HG03439 (cell line): ENCODE data around the gene ST3GAL3.
A peak's percentile ranks its signal among the peaks of the same experiment; 100 is the strongest.

Experiments used
- ATAC-seq: cut with Tn5 transposase; IDR thresholded peaks from one replicate; pipeline ENCODE4 v1.9.1; 2021; ENCODE audit warnings: mild to moderate bottlenecking, moderate library complexity; ENCODE audit not compliant: unreplicated experiment

Gene ST3GAL3

GRCh38 chr1:43935711-43936427 is 228.5 kb downstream of the ST3GAL3 start:
- no peak for ATAC-seq

DNA sequence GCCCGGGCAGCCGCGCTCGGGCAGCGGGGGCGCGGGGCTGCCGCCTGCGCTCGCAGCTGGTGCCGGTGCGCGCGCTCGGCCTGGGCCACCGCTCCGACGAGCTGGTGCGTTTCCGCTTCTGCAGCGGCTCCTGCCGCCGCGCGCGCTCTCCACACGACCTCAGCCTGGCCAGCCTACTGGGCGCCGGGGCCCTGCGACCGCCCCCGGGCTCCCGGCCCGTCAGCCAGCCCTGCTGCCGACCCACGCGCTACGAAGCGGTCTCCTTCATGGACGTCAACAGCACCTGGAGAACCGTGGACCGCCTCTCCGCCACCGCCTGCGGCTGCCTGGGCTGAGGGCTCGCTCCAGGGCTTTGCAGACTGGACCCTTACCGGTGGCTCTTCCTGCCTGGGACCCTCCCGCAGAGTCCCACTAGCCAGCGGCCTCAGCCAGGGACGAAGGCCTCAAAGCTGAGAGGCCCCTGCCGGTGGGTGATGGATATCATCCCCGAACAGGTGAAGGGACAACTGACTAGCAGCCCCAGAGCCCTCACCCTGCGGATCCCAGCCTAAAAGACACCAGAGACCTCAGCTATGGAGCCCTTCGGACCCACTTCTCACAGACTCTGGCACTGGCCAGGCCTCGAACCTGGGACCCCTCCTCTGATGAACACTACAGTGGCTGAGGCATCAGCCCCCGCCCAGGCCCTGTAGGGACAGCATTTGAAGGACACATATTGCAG is 229.3 kb downstream of the ST3GAL3 start:
- ATAC-seq, result no peak

DNA sequence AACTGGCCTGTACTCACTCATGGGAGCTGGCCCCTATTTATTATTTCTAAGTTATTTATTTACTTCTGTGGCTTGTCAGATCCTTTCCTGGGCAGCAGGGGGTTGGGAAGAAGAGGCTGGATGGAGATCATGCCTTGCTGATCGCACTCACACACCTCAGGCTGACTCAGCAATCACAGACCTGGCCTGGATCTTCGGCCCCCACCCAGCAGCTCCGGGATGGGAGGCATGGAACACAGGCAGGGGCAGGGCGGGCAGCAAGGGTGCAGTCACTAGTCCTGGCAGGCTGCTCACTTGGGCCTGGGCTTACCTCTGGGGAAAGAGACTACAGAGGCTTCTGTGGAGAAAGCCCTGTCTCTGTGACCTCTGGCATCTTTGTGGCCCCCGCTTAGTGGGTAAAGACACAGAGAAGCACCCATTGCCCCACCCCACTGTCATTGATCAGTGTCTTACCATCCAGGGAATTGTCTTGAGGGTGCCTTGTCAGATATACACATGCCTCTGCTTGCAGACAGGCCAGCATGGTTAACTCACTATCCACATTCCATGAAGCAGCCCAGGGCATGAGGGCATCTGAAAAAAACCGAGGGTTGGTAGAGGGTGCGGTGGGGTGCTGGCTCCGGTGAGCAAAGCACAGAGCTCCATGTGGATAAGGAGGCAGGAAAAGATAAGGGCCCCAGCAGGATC is 230.0 kb downstream of the ST3GAL3 start:
- no peak for ATAC-seq

GRCh38 chr1:43938383-43938782 is 231.0 kb downstream of the ST3GAL3 start:
- no peak for ATAC-seq

- no peak for ATAC-seq
Observed at GRCh38 chr1:43938892-43939587, 231.7 kb downstream of the ST3GAL3 start.

DNA sequence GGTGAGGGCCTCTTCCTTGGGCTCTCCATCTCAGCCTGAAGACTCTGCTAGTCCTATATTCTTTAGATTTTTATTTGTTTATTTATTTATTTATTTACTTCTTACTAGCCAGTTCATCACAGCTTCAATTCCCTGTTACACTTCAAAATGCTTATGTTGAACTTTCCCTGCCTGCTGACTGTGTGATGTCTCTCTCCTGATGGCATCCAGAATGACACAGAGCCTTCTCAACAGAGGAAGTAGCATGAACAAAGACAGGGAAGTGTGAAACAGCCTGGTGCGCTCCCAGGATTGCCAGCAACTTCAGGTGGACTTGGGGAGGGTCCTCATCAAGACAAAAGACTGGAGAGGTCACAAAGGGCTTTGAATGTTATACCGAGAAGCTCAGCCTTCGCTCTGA is 235.1 kb downstream of the ST3GAL3 start:
- no peak for ATAC-seq

GRCh38 chr1:43944860-43945259 is 237.5 kb downstream of the ST3GAL3 start:
- ATAC-seq, result no peak

DNA sequence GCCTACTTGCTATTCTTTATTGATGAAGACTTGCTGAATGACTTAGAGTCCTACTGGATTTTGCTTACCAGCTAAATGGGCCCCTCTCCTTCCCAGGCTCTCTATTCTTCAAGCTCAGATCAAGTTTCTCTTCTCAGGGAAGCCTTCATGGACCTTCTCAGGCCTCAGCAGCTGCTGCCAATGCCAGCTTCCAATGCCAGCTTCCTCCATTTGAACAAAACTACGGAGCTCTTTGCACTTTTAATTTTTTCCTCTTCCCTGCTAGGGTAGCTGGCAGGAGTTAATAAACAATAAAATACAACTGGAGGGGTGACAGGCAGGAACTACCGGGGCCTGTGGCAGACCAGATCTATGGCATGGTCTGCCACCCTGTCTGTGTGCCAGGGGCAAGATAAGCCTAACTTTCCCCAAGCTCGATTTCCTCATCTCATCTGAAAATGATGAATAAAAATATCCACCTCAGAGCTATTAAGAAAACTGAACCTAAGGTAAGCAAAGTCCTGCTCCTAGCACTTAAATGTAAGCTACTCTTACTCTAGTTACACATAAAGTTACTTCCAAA is 238.4 kb downstream of the ST3GAL3 start:
- no peak for ATAC-seq

- peak; percentile 94 for ATAC-seq
Observed at GRCh38 chr1:43946236-43947060, 239.1 kb downstream of the ST3GAL3 start, which contains the start of gene IPO13. TSS of gene IPO13 (plus strand) at chr1:43946950. CDS start at chr1:43947601, 651 bp downstream.

DNA sequence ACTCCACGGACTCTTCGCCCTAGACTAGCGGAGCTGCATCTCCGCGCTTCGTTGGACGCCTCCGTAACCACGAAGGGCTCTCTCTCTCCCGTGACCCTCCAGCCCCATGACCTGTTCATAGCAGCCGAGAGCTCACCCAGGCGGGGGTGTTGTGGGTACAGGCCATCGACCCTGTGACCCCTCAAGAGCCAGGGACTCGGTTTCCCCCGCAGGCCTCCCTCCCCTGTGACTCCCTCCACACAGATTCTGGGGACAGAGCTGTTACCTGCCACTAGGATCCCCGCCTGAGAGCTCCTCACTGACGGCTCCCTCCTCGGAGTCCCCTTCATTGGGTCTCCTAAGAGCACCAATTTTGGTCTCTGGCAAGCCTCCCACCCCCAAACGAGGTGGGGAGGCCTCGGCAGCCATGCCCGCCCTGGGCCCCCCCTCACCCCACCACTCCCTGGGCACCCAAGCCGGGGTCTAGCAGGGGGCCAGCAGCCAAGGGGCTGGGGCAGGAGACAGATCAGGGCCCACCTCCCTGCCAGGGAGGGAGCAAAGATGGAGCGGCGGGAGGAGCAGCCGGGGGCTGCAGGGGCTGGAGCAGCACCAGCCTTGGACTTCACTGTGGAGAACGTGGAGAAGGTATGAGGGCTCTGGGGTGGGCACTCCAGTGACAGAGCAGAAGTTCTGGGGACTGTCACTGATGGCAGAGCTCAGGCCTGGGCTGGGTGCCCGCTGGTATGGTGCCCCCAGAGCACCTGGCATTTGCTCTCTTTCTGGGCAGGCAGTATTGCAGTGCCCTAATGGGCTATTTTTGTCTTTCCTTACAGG is 239.9 kb downstream of the ST3GAL3 start:
- no peak for ATAC-seq

GRCh38 chr1:43947874-43948437 is 240.6 kb downstream of the ST3GAL3 start:
- no peak for ATAC-seq

- no peak for ATAC-seq
Observed at GRCh38 chr1:43949678-43950077, 242.3 kb downstream of the ST3GAL3 start.

DNA sequence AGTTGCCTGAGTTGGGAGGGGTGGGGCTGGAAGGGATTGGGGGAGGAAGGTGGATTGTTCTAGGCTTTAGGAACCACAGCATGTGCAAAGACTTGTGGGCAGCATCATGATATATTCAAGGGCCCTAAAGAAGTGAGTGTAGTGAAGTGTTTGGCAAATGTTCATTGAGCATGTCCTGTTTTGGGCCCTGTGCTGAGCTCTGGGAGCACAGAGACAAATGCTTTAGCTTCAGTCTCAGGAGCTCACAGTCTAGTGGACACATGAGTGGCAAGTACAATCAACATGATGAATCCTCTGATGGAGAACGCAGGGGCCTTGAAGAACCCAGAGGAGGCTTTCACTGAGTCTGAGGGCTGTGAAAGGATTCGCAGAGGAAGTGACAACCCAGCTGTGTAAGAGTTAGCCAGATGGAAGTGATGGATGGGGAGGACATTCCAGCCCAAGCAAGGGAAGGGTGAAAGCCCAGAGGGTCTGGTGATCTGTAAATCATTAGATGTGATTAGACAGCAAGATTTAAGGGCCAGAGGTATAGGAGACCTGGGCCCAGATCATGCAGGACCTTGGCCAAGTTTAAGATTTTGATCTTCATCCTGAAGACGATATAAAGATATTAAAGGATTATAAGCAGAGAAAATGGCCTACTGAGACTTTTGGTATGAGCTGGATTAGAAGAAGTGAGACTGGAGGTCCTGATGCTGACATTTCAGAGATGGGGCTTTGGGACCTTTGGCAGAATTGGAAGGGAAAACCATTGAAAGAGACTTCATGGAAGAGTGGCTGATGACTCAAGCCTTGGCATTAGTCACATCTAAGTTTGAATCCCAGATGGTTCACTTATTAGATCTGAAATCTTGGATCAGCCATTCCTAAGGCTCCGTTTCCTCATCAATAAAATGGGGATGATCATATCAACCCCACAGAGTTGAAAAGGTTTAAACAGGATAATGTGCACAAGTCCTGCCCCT is 244.0 kb downstream of the ST3GAL3 start:
- no peak for ATAC-seq

DNA sequence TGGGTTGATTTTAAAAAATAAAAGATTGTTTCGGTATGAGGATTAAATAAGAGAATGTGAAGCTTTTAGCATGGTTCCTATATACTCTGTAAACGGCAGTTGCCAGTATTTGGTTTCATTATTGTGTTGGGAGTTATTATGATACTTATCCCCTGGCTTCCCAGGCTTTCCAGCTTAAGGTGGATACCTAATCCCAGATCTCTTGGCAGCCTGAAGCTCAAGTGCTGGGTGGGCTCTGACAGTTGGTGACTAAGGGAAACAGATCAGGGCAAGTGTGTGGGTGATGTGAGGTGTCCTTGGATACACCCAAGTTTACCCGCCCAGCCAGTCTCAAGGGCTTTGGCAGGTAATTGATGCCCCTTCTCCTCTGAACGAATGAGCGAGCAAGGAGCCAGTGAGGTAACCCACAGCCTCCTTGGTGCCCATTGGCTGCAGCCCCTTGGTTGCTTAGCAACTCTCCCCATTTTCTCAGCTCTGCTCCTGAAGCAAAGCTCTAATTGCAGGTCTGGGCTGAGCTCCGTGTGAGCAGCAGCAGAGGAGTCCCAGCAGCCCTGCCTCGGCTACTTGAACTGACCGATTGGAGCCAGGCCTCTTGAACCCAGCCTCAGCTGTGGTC is 245.5 kb downstream of the ST3GAL3 start:
- ATAC-seq, result no peak

GRCh38 chr1:43953361-43953760 is 246.0 kb downstream of the ST3GAL3 start:
- ATAC-seq, result no peak

DNA sequence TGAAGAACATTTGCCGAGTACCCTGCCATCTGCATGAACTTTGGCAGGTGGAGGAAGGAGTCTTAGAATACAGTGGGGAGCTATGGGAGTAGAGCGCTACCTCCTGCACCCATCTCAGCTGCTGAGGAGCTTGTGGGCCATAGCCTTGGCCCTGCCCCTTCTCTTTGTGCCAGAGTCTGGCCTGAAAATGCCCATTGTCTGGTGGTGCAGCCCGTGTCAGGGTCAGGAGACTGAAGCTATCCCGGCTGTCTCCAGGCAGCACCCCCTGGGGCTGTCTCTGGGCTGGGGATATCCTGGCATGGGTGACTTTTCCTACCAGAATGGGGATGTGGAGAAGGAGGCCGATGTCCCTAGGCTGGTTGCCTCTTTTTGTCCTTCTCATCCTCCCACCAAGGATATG is 246.7 kb downstream of the ST3GAL3 start:
- no peak for ATAC-seq

GRCh38 chr1:43956234-43956633 is 248.9 kb downstream of the ST3GAL3 start:
- no peak for ATAC-seq
